Kasumi-1 (cell line): ENCODE measurements around the gene ZNF546.
A peak's percentile ranks its signal among the peaks of the same experiment; 100 is the strongest.
"Not testable (repeated sequence)": the region's sequence is repeated elsewhere in the genome, so short reads cannot be mapped to it uniquely, and the experiment has no call there.

Experiments used
- DNase-seq, 2 experiments: peaks; one replicate each; lab custom pipeline; 2025; lab: John Stamatoyannopoulos, UW

Gene ZNF546

GRCh38 chr19:39996811-39997637 is at the start of gene ZNF546:
TSS of gene ZNF546 (plus strand) at chr19:39997060. CDS start at chr19:39998327, 1,267 bp downstream.
- DNase-seq = peak; percentile 87

- DNase-seq = no peak
Observed at GRCh38 chr19:39949026-39949747, 47.7 kb upstream of the ZNF546 start.

DNA sequence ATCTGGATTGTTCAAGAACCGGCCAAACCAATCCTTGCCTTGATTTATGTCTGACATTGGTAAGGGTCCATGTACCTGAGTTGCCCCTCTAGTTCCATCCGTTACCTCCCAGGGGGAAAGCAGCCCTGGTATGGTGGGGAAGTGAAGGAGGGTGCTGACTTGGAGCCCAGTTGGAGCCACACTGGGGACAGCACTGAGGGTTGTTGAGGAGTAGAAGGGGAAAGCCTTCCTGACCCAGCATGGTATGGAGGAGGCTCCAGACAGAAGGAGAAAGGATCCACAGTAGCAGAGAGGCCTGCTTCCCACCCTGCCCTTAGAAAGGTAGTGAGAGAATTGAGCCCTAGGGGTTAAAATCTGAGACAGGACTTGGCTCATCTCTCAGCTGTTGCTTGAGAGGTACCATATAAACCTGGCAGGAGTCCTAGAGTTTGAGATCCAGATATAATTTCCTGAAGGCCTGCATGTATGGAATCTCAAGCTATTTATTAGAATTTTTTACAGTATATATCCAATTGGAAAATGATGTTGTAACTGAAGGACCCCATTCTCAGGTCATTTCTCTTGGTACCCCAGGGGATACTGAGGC is 45.7 kb upstream of the ZNF546 start:
- no peak for DNase-seq

DNA sequence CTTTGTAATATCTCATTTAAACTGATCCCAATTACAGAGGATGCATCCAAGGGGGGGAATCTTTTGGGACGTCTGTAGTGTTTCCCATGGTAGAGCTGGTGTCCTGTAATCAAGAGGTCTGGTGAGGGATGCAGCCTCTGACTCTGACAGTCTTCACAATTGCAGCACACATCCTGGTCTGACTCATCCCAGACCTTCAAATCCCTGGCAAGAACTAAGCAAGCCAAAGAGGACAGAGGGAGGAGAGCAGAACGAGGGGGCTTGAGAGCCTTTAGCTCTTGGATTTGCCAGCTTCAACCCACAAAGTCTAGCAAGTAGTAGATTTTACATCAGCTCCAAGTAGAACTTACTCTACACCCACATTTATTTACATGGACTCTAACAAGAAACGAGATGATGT is 45.2 kb upstream of the ZNF546 start:
- peak; percentile 13 to 18 for DNase-seq

- DNase-seq = no peak
Observed at GRCh38 chr19:39953915-39954314, 42.9 kb upstream of the ZNF546 start.

DNA sequence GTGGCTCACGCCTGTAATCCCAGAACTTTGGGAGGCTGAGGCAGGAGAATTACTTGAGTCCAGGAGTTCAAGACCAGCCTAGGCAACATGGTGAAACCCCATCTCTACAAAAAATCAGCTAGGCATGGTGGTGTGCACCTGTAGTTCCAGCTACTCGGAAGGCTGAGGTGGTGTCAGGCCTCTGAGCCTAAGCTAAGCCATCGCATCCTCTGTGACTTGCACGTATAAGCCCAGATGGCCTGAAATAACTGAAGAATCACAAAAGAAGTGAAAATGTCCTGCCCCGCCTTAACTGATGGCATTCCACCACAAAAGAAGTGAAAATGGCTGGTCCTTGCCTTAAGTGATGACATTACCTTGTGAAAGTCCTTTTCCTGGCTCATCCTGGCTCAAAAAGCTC is 39.0 kb upstream of the ZNF546 start:
- DNase-seq = not testable (repeated sequence)

GRCh38 chr19:39958942-39959341 is 37.9 kb upstream of the ZNF546 start:
- not testable (repeated sequence) for DNase-seq

DNA sequence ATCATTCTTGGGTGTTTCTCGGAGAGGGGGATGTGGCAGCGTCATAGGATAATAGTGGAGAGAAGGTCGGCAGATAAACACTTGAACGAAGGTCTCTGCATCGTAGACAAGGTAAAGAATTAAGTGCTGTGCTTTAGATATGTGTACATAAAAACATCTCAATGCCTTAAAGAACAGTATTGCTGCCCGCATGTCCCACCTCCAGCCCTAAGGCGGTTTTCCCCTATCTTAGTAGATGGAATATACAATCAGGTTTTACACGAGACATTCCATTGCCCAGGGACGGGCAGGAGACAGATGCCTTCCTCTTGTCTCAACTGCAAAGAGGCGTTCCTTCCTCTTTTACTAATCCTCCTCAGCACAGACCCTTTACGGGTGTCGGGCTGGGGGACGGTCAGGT is 37.5 kb upstream of the ZNF546 start:
- not testable (repeated sequence) for DNase-seq

GRCh38 chr19:39963898-39964297 is 33.0 kb upstream of the ZNF546 start:
- no peak for DNase-seq

DNA sequence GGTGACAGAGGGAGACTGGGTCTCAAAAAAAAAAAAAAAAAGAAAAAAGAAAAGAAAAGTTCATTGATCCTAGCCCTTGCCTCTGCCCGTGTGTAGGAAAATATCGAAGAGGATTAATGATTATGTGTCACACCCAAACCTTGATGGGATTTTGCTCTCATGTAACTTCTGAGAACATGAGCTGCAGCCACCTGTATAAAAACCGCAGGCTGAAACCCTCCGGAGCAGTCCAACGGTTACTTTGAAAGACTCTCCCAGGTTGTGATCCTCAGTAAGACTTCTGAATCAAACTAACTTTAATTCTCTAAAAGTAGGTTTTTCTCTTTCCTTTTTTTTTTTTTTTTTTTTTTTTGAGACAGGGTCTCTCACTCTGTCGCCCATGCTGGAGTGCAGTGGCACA is 30.2 kb upstream of the ZNF546 start:
- DNase-seq = no peak

GRCh38 chr19:39967561-39967960 is 29.3 kb upstream of the ZNF546 start:
- no peak for DNase-seq

DNA sequence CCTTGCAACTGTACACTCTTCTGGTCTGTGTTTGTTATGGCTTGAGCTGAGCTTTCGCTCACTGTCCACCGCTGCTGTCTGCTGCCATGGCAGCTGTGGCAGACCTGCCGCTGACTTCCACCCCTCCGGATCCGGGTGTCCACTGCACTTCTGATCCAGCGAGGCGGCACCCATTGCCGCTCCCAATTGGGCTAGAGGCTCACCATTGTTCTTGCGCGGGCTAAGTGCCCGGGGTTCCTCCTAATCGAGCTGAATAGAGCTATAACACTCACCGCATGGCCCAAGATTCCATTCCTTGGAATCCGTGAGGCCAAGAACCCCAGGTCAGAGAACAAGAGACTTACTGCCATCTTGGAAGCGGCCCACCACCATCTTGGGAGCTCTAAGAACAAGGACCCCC is 28.1 kb upstream of the ZNF546 start:
- no peak for DNase-seq

- DNase-seq = no peak
Observed at GRCh38 chr19:39969266-39969665, 27.6 kb upstream of the ZNF546 start.

DNA sequence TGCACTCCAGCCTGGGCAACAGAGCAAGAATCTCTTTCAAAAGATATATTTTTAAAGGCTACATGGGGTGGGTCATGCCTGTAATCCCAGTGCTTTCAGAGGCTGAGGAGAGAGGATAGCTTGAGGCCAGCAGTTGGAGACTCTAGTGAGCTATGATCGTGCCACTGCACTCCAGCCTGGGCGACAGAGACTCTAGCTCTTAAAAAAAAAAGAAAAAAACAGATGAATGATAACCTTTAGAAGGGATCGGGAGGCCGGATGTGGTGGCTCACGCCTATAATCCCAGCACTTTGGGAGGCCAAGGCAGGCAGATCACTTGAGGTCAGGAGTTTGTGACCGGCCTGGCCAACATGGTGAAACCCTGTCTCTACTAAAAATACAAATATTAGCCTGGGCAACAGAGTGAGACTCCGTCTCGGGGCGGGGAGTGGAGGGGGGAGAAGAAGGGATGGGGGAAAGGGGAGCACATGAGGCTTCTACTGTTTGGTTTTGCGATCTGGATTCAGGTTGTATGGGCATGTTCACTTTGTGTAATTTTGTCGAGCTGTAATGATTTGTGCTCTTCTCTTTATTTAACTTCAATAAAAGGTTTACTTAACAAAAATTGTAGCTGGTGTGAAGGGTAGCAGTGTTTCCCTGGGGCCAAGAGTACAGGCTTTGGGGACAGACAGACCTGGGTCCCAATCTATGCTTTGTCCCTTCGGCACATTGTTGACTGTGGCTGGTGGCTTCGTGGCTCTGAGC is 27.0 kb upstream of the ZNF546 start:
- no peak for DNase-seq

GRCh38 chr19:39970425-39970674 is 26.5 kb upstream of the ZNF546 start:
- DNase-seq = peak in 1 of 2 experiments; percentile 82

DNA sequence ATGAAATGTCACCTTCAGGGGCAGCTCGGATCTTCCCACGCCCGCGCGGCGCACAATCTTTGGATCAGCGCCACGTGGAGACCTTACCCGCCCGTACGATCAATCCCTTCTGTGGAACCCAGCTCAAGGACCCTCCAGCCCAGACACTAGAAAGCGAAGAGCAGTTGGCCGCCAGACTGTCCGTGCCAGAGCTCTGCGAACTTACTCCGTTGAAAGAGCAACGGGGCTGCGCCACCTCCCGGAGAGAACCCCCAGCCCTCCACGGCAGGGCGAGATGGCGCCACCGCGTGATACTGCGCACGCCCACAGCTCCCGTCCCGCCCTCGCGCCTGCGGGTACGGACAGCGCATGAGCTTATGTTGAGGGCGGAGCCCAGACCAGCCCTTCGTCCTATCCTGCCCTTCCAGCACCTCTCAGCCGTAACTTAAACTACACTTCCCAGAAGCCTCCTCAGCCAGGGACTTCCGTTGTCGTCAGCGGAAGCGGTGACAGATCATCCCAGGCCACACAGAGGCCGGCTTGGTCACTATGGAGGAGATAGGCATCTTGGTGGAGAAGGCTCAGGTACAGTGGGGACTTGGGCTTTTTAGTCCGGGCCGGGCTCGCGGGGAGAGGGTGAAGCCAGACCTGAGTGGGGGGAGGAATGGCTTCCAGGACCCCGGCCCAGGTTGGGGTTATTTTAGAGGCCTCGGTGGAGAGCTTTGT is 26.0 kb upstream of the ZNF546 start, which contains the start of gene PSMC4:
Gene PSMC4, plus strand, starts transcription at position 491 of the 705 bp plus-strand sequence. Its CDS starts 38 bp downstream, at position 529.
- peak; percentile 98 to 99 for DNase-seq

DNA sequence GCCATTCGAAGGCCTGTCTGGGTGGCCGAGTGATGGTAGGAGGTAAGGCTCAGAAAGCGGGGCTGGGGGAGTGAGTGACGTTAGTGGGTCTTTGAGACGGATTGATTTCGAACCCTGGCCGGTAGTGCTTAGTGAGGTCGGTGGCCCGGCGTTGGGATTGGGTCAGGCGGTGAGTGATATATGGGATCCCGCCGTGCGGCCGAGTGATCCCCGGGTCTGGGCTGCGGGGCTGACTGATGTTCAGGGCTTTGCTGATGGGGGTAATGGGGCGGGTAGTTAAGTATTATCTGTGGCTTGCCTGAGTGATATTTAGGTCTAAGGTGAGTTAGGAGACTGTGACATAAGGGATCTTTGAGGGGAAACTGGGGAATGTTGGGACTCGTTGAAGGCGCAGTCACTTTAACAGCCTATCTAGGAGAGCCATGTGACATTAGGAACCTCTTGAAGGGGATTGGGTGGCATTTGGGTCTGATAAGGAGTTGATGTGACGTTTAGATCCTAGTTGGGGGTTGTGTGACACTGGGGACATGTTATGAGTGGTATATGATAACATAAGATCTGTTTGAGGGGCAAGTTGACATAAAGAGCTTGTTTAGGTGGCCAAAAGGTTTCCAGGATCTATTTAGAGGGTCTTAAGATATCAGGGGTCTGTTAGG is 25.4 kb upstream of the ZNF546 start:
- peak in 1 of 2 experiments; percentile 19 for DNase-seq

DNA sequence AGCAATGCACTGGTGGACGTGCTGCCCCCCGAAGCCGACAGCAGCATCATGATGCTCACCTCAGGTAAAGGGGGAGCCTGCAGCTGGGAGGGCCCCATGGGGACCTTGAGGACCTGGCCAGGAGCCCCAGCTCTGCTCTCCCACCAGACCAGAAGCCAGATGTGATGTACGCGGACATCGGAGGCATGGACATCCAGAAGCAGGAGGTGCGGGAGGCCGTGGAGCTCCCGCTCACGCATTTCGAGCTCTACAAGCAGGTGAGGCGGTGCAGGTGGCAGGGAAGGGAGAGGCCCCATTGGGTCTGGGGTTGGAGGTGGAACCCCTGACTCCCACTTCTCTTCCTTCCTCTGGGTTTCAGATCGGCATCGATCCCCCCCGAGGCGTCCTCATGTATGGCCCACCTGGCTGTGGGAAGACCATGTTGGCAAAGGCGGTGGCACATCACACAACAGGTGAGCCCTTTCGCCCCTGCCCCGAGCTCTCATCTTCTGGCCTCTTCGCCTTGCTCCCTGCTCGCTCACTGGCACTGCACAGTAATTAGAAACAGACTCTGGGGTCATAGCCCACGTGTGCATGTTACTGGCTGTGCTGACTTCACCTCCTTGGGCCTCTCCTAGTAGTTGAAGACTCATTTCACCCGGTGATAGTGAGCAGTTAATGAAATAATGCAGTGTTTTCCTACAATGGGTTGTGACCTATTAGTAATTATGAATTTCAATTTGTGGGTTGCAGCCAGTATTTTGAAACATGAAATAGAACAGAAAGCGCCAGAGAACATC is 22.3 kb upstream of the ZNF546 start:
- no peak for DNase-seq

DNA sequence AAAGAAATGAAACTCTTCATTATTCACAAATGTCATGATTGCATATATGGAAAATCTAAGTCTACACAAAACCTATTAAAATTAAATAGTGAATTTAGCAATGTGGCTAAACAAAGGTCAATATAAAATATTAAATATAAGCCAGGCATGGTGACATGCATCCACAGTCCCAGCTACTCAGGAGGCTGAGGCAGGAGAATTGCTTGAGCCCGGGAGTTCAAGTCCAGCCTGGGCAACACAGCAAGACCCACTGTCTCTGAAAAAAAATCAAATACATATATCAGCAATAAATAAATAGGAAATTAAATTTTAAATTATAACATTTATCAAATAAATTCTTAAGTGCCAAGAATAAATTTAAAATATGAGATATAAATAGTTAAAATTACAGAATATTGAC is 14.0 kb upstream of the ZNF546 start:
- DNase-seq = no peak

GRCh38 chr19:39983695-39984300 is 13.1 kb upstream of the ZNF546 start:
- no peak for DNase-seq
